ENCODE measurements around the gene MALT1.

DNA sequence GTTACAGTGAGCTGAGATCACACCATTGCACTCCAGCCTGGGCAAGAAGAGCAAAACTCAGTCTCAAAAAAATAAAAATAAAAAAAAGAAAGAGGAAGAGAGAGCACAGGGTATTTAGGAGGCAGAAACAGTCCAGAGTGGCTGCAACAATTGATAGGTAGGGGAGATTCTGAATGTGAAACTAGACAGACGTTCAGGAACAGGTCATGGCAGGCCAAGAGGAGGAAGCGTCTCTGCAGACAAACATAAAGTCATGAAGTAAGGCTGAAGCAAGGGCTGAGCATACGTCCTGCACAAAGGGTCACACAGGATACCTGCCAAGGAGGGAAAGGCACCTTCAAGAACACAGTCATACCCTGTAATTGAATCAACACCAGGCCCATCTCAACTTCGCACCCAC is 129.3 kb downstream of the MALT1 start:
- TF ChIP-seq POLR2A (IDR thresholded peaks at IDR 0.05), result no peak
- TF ChIP-seq, protein P1, sequence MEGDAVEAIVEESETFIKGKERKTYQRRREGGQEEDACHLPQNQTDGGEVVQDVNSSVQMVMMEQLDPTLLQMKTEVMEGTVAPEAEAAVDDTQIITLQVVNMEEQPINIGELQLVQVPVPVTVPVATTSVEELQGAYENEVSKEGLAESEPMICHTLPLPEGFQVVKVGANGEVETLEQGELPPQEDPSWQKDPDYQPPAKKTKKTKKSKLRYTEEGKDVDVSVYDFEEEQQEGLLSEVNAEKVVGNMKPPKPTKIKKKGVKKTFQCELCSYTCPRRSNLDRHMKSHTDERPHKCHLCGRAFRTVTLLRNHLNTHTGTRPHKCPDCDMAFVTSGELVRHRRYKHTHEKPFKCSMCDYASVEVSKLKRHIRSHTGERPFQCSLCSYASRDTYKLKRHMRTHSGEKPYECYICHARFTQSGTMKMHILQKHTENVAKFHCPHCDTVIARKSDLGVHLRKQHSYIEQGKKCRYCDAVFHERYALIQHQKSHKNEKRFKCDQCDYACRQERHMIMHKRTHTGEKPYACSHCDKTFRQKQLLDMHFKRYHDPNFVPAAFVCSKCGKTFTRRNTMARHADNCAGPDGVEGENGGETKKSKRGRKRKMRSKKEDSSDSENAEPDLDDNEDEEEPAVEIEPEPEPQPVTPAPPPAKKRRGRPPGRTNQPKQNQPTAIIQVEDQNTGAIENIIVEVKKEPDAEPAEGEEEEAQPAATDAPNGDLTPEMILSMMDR (IDR thresholded peaks at IDR 0.05), result no peak
